Measurements from ENCODE around the gene RAPGEF6. TPM values are rescaled to one million over a fixed set of nuclear protein-coding genes. Genes with fewer than 3 reads are reported as not detected.
"Not testable (repeated sequence)": the region's sequence is repeated elsewhere in the genome, so short reads cannot be mapped to it uniquely, and the experiment has no call there.

RAPGEF6 gene
- polyA plus RNA-seq, 1 donor (not counting 4 experiments of a cell fraction or from before 2014, with no cell fraction given): 8.7 TPM

DNA sequence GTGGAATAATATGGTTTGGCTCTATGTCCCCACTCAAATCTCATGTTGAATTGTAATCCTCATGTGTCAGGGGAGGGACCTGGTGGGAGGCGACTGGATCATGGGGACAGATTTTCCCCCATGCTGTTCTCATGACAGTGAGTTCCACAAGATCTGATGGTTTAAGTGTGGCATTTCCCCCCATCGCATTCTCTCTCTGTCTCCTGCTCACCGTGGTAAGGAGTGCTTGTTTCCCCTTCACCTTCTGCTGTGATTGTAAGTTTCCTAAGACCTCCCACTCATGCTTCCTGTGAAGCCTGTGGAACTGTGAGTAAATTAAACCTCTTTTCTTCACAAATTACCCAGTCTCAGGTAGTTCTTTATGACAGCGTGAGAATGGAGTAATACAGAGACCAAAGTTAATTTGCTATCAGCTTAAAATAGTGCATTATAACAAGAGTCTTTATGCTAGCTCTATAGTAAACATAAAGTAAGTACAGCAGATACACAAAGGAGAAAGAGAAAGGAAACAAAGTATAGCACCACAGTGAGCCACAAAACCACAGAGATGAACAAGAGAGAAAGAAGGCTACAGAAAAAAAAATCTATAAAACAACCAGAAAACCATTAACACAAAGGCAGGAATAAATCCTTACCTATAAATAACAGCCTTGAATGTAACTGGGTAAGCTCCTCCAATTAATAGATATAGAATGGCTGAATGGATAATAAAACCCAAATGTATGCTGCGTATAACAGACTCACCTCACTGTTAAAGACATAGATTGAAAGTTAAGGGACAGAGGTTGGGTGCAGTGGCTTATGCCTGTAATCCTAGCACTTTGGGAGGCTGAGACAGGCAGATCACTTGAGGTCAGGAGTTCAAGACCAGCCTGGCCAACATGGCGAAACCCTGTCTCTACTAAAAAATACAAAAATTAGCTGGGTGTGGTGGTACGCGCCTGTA is 39.7 kb downstream of the RAPGEF6 start:
- Histone ChIP-seq H3K4me1 (ENCODE audit: control insufficient read depth, extremely low read depth, insufficient read depth, low read length) (no peaks in the 10 kb centered on the region), H3K9me3 (ENCODE audit: control insufficient read depth, low read depth, low read length) (no peaks in the 10 kb centered on the region), H3K4me2 (ENCODE audit: control insufficient read depth, extremely low read depth, insufficient read depth, low read depth, low read length) (no peak overlapping the region), H3K4me3 (ENCODE audit: control insufficient read depth in 2 of 3, extremely low read depth in 1 of 3, insufficient read depth in 2 of 3, low read depth in 1 of 3, low read length in 3 of 3) (no peak overlapping the region), H3K9me1 (ENCODE audit: control insufficient read depth, extremely low read depth, insufficient read depth, low read length) (no peaks in the 10 kb centered on the region), H3K27ac (ENCODE audit: control insufficient read depth, insufficient read depth, low read length) (no peak overlapping the region), H3K9ac (ENCODE audit: control insufficient read depth, extremely low read depth, insufficient read depth, low read length) (no peak overlapping the region), H3K36me3 (ENCODE audit: control insufficient read depth in 2 of 2, extremely low read depth in 1 of 2, insufficient read depth in 2 of 2, low read length in 2 of 2) (no peaks in the 10 kb centered on the region), H3K27me3 (ENCODE audit: control insufficient read depth, extremely low read depth, insufficient read depth, low read length) (no peaks in the 10 kb centered on the region), H2AFZ (ENCODE audit: control insufficient read depth, low read length) (no peak overlapping the region), H4K20me1 (ENCODE audit: control insufficient read depth, extremely low read depth, insufficient read depth, low read length) (no peaks in the 10 kb centered on the region), H3K79me2 (ENCODE audit: control insufficient read depth, insufficient read depth, low read length) (peaks cover 29% of the 10 kb centered on the region)
- no peak for FAIRE-seq
- dilution Hi-C loops (cut with MboI; ENCODE audit: extremely low pct_ligation_motif_present, low sequenced_read_pairs): no loop called here
- DNase-seq (ENCODE audit: low read depth, low spot score): no peak
- TF ChIP-seq, protein P1, sequence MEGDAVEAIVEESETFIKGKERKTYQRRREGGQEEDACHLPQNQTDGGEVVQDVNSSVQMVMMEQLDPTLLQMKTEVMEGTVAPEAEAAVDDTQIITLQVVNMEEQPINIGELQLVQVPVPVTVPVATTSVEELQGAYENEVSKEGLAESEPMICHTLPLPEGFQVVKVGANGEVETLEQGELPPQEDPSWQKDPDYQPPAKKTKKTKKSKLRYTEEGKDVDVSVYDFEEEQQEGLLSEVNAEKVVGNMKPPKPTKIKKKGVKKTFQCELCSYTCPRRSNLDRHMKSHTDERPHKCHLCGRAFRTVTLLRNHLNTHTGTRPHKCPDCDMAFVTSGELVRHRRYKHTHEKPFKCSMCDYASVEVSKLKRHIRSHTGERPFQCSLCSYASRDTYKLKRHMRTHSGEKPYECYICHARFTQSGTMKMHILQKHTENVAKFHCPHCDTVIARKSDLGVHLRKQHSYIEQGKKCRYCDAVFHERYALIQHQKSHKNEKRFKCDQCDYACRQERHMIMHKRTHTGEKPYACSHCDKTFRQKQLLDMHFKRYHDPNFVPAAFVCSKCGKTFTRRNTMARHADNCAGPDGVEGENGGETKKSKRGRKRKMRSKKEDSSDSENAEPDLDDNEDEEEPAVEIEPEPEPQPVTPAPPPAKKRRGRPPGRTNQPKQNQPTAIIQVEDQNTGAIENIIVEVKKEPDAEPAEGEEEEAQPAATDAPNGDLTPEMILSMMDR (optimal IDR thresholded peaks at IDR 0.05 in 1 of 3, IDR thresholded peaks at IDR 0.05 in 1 of 3, conservative IDR thresholded peaks at IDR 0.05 in 1 of 3; ENCODE audit: extremely low read depth in 1 of 3, insufficient read depth in 2 of 3, low read length in 3 of 3): no peak
- no peak for TF ChIP-seq EZH2 (IDR thresholded peaks at IDR 0.05; ENCODE audit: low read length)

DNA sequence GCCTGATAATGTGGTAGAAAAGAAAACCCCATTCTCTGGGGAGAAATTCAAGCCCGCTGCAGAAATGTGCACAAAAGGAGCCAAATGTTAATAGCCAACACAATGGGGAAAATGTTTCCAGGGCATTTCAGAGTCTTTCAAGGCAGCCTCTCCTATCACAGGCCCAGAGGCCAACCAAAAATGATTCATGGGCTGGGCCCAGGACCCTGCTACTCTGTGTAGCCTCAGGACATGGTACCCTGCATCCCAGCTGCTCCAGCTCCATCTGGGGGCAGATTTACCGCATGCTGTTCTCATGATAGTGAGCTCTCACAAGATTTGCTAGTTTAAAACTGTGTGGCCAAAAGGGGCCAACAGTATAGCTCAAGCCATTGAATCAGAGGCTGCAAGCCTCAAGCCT is 41.1 kb downstream of the RAPGEF6 start:
- dilution Hi-C loops (cut with MboI; ENCODE audit: extremely low pct_ligation_motif_present, low sequenced_read_pairs): no loop called here

DNA sequence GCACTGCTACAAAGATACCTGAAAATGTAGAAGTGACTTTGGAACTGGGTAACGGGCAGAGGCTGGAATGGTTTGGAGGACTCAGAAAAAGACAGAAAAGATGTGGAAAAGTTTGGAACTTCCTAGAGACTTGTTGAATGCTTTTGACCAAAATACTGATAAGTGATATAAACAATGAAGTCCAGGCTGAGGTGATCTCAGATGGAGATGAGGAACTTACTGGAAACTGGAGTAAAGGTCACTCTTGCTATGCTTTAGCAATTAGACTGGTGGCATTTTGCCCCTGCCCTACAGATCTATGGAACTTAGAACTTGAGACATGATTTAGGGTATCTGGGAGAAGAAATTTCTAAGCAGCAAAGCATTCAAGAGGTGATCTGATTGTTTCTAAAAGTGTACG is 41.6 kb downstream of the RAPGEF6 start:
- H3K27ac ChIP-seq (ENCODE audit: control insufficient read depth, insufficient read depth, low read length); H3K4me1 ChIP-seq (ENCODE audit: control insufficient read depth, extremely low read depth, insufficient read depth, low read length); H4K20me1 ChIP-seq (ENCODE audit: control insufficient read depth, extremely low read depth, insufficient read depth, low read length); H3K9me1 ChIP-seq (ENCODE audit: control insufficient read depth, extremely low read depth, insufficient read depth, low read length); H3K4me3 ChIP-seq (ENCODE audit: control insufficient read depth in 2 of 3, extremely low read depth in 1 of 3, insufficient read depth in 2 of 3, low read depth in 1 of 3, low read length in 3 of 3); H3K4me2 ChIP-seq (ENCODE audit: control insufficient read depth, extremely low read depth, insufficient read depth, low read depth, low read length); H3K27me3 ChIP-seq (ENCODE audit: control insufficient read depth, extremely low read depth, insufficient read depth, low read length); dilution Hi-C loops (cut with MboI; ENCODE audit: extremely low pct_ligation_motif_present, low sequenced_read_pairs); FAIRE-seq; H3K9ac ChIP-seq (ENCODE audit: control insufficient read depth, extremely low read depth, insufficient read depth, low read length); H2AFZ ChIP-seq (ENCODE audit: control insufficient read depth, low read length); H3K9me3 ChIP-seq (ENCODE audit: control insufficient read depth, low read depth, low read length); H3K36me3 ChIP-seq (ENCODE audit: control insufficient read depth in 2 of 2, extremely low read depth in 1 of 2, insufficient read depth in 2 of 2, low read length in 2 of 2); DNase-seq (ENCODE audit: low read depth, low spot score): not testable (repeated sequence)
- peaks cover 26% of the 10 kb centered on the region for H3K79me2 ChIP-seq (ENCODE audit: control insufficient read depth, insufficient read depth, low read length)

More for the DNA sequence above, 41.1 kb downstream of the RAPGEF6 start:
- no peaks in the 10 kb centered on the region for H3K9me3 ChIP-seq (ENCODE audit: control insufficient read depth, low read depth, low read length)
- DNase-seq (ENCODE audit: low read depth, low spot score) (no peak), FAIRE-seq (no peak)
- no peaks in the 10 kb centered on the region for H3K36me3 ChIP-seq (ENCODE audit: control insufficient read depth in 2 of 2, extremely low read depth in 1 of 2, insufficient read depth in 2 of 2, low read length in 2 of 2)
- H3K4me3 ChIP-seq (ENCODE audit: control insufficient read depth in 2 of 3, extremely low read depth in 1 of 3, insufficient read depth in 2 of 3, low read depth in 1 of 3, low read length in 3 of 3): no peak overlapping the region
- no peaks in the 10 kb centered on the region for H3K4me1 ChIP-seq (ENCODE audit: control insufficient read depth, extremely low read depth, insufficient read depth, low read length)
- H3K9me1 ChIP-seq (ENCODE audit: control insufficient read depth, extremely low read depth, insufficient read depth, low read length): no peaks in the 10 kb centered on the region
- no peak overlapping the region for H3K4me2 ChIP-seq (ENCODE audit: control insufficient read depth, extremely low read depth, insufficient read depth, low read depth, low read length)
- no peaks in the 10 kb centered on the region for H3K27me3 ChIP-seq (ENCODE audit: control insufficient read depth, extremely low read depth, insufficient read depth, low read length)
- TF ChIP-seq EZH2 (IDR thresholded peaks at IDR 0.05; ENCODE audit: low read length): no peak
- TF ChIP-seq, protein P1 (optimal IDR thresholded peaks at IDR 0.05 in 1 of 3, IDR thresholded peaks at IDR 0.05 in 1 of 3, conservative IDR thresholded peaks at IDR 0.05 in 1 of 3; ENCODE audit: extremely low read depth in 1 of 3, insufficient read depth in 2 of 3, low read length in 3 of 3): no peak
- H2AFZ ChIP-seq (ENCODE audit: control insufficient read depth, low read length): no peak overlapping the region
- H4K20me1 ChIP-seq (ENCODE audit: control insufficient read depth, extremely low read depth, insufficient read depth, low read length): no peaks in the 10 kb centered on the region
- H3K9ac ChIP-seq (ENCODE audit: control insufficient read depth, extremely low read depth, insufficient read depth, low read length): no peak overlapping the region
- H3K27ac ChIP-seq (ENCODE audit: control insufficient read depth, insufficient read depth, low read length): no peak overlapping the region
- H3K79me2 ChIP-seq (ENCODE audit: control insufficient read depth, insufficient read depth, low read length): peaks cover 29% of the 10 kb centered on the region

Measured in keratinocyte (primary cell).